Esophagus muscularis mucosa (tissue), 4 donors: ENCODE data around the gene MBD5. TPM values are rescaled to one million over a fixed set of nuclear protein-coding genes. Genes with fewer than 3 reads are reported as not detected.

Source experiments
- DNase-seq: peaks from one replicate; pipeline ENCODE4 v3.0.0-alpha.2; 2017; ENCODE audit errors: extremely low spot score
- H3K27ac ChIP-seq, 4 donors: fragments of 200-600 bp; sonication (generic); replicated peaks in 1 of 4; 1 replicate in 3 of 4; 2 replicates in 1 of 4; pipeline ENCODE4 v1.5.1; 2016 to 2019; ENCODE audit warnings: mild to moderate bottlenecking in 1 of 4
- H3K27me3 ChIP-seq, 4 donors: fragments of 200-600 bp; sonication (generic); one replicate each; pipeline versions ENCODE4 v1.5.1 to v1.6.0; 2016 to 2019
- H3K36me3 ChIP-seq, 4 donors: fragments of 200-600 bp; sonication (generic); one replicate each; pipeline ENCODE4 v1.5.1; 2016 to 2019
- H3K4me1 ChIP-seq, 4 donors: fragments of 200-600 bp; sonication (generic); one replicate each; pipeline ENCODE4 v1.5.1; 2016 to 2019
- H3K4me3 ChIP-seq, 4 donors: fragments of 200-600 bp; sonication (generic); 1 replicate in 2 of 4; 2 replicates in 2 of 4; pipeline ENCODE4 v1.5.1; 2016 to 2019; ENCODE audit warnings: mild to moderate bottlenecking in 4 of 4, moderate library complexity in 1 of 4
- H3K9me3 ChIP-seq, 4 donors: fragments of 200-600 bp; sonication (generic); 1 replicate in 3 of 4; 2 replicates in 1 of 4; pipeline ENCODE4 v1.5.1; 2016 to 2019
- EP300 ChIP-seq: sonication (generic); formaldehyde crosslinking; IDR thresholded peaks from one replicate; pipeline ENCODE4 v1.6.1; 2017; ENCODE audit warnings: antibody characterized with exemption
- POLR2A ChIP-seq: fragments of 450-650 bp; IDR thresholded peaks from one replicate; pipeline ENCODE4 v1.6.1; 2017; ENCODE audit warnings: antibody characterized with exemption, moderate library complexity, mild to moderate bottlenecking, low read depth
- POLR2AphosphoS5 ChIP-seq, 2 donors: sonication (generic); formaldehyde crosslinking; IDR thresholded peaks; one replicate each; pipeline ENCODE4 v1.6.1; 2017; ENCODE audit warnings: antibody characterized with exemption in 2 of 2
- WGBS: methylation state at CpG from one replicate; pipeline ENCODE4 v1.1.5; 2018; 5-methylcytosine and 5-hydroxymethylcytosine counted together
- intact Hi-C: fragments of 100-400 bp; cut with DNase I; formaldehyde crosslinking; loops from one replicate; pipeline ENCODE4 v1.15.1; 2023
- total RNA-seq, 4 donors: library from RNA; depleted of rRNA; stranded (reverse); fragments of >200 nt; gene quantifications; one replicate each; pipeline versions ENCODE4 v1.1.0 to v1.2.1, GENCODE V29; 2016
- TF ChIP-seq, protein P1 (sequence below), 3 experiments: fragments of 200-600 bp in 2 of 3; fragments of 450-650 bp in 1 of 3; sonication (generic) in 2 of 3; IDR thresholded peaks; one replicate each; pipeline ENCODE4 v1.5.1; 2017 to 2019; ENCODE audit warnings: antibody characterized with exemption in 3 of 3, mild to moderate bottlenecking in 2 of 3, moderate library complexity in 1 of 3

MBD5 gene
- total RNA-seq, 4 donors from 2014 or later: 34.6 to 49.0 (median 44.9) TPM

DNA sequence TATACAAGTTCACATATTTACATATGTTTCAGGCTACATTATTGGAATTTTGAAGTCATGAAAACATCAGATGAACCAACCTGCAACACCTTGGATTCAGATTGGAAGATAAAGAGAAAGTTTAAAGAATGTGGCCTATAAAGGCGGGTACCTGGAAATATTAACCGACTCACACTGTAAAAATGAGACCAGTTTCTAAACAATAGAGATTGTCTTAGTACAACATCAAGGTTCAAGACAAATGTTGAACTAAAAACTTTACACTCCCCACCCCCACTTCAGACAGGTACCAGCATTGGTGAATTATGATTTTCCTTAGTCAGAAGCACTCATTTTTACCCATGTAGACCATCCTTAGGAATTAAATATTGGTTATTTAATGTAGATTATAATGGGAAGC lies 437.3 kb downstream of the MBD5 start:
- intact Hi-C loops: no loop called here
- Histone ChIP-seq H3K36me3 (no peaks in the 10 kb centered on the region), H3K4me3 (no peak overlapping the region), H3K9me3 (no peaks in the 10 kb centered on the region), H3K27ac (no peak overlapping the region), H3K4me1 (peaks cover 0 to 12% (median 1%) of the 10 kb centered on the region in 4 donors), H3K27me3 (no peaks in the 10 kb centered on the region)
- TF ChIP-seq, protein P1, sequence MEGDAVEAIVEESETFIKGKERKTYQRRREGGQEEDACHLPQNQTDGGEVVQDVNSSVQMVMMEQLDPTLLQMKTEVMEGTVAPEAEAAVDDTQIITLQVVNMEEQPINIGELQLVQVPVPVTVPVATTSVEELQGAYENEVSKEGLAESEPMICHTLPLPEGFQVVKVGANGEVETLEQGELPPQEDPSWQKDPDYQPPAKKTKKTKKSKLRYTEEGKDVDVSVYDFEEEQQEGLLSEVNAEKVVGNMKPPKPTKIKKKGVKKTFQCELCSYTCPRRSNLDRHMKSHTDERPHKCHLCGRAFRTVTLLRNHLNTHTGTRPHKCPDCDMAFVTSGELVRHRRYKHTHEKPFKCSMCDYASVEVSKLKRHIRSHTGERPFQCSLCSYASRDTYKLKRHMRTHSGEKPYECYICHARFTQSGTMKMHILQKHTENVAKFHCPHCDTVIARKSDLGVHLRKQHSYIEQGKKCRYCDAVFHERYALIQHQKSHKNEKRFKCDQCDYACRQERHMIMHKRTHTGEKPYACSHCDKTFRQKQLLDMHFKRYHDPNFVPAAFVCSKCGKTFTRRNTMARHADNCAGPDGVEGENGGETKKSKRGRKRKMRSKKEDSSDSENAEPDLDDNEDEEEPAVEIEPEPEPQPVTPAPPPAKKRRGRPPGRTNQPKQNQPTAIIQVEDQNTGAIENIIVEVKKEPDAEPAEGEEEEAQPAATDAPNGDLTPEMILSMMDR (IDR thresholded peaks at IDR 0.05): no peak
- TF ChIP-seq POLR2AphosphoS5 (IDR thresholded peaks at IDR 0.05) (no peak), EP300 (no peak), POLR2A (no peak)
- 98% methylated on average over 2 of the region's 2 CpGs for WGBS
- no peak for DNase-seq

DNA sequence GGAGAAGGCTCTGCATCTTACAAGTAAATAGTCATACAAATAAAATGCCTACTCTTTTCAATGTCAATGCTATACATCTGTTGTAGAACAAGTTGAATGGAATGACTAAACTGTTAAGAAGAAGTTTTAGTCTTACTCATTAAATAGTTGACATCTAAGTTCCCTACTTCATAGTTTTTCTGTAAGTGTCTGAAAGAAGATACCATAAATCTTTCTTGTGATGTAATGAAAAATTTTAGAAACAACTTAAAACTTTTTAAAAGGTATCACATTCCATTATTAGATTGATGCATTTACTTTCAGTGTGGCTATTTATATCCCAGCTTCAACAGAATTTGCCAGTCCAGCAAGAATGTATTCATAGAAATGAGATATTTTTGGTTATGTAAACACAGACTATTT lies 438.5 kb downstream of the MBD5 start:
- H3K4me3 ChIP-seq: no peak overlapping the region
- DNase-seq: no peak
- H3K9me3 ChIP-seq: no peaks in the 10 kb centered on the region
- TF ChIP-seq, protein P1 (IDR thresholded peaks at IDR 0.05): no peak
- TF ChIP-seq POLR2A (no peak), POLR2AphosphoS5 (IDR thresholded peaks at IDR 0.05) (no peak), EP300 (no peak)
- intact Hi-C loops: no loop called here
- H3K4me1 ChIP-seq: peaks cover 0 to 12% (median 1%) of the 10 kb centered on the region in 4 donors
- no peaks in the 10 kb centered on the region for H3K27me3 ChIP-seq
- no peak overlapping the region for H3K27ac ChIP-seq
- H3K36me3 ChIP-seq: peaks cover 0 to 9% (median 4%) of the 10 kb centered on the region in 4 donors

DNA sequence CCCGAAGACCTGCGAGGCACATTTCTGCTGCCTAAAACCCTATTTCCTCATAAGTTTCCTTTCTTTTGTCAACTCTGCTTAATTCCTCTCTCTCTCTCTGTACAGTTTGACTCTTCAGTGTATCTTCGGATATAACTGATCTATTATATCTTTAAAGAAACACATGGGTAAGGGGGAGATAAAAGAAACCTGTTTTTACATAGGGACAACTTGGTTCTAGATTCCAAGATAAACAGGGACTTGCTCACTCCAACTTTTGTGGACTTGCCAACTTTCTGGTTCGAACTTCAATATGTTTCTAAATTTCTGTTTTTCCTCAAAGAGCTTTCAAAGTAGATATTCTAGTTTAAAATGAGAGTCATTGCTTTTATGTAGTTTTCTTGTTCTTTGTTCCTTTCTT lies 441.0 kb downstream of the MBD5 start:
- Histone ChIP-seq H3K36me3 (peaks cover 0 to 25% (median 7%) of the 10 kb centered on the region in 4 donors), H3K27me3 (no peaks in the 10 kb centered on the region), H3K4me3 (no peak overlapping the region), H3K9me3 (no peaks in the 10 kb centered on the region), H3K27ac (no peak overlapping the region), H3K4me1 (peaks cover 0 to 12% (median 1%) of the 10 kb centered on the region in 4 donors)
- DNase-seq: no peak
- 81% methylated on average over 4 of the region's 4 CpGs for WGBS
- TF ChIP-seq POLR2A: no peak
- TF ChIP-seq, protein P1 (IDR thresholded peaks at IDR 0.05): no peak
- TF ChIP-seq POLR2AphosphoS5 (IDR thresholded peaks at IDR 0.05): no peak
- no peak for TF ChIP-seq EP300
- intact Hi-C loops: no loop called here

DNA sequence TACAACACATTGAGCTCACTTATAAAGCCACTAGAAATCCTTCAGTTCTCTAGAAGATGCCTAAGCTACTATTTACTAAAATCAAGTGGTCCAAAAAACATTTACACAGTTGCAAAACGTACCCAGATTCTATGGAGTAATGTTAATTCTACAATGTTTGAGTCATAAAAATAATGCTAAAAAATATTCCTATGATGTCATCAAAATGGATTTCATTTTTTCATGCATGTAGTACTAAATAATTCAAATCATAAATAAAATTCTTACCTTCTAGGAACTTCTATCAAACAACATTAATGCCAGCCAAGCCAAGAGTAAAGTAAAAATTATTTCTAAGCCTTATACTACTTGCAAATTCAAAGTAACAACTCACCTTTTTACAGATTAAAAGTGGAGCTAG lies 454.7 kb downstream of the MBD5 start:
- Histone ChIP-seq H3K36me3 (no peaks in the 10 kb centered on the region), H3K9me3 (no peaks in the 10 kb centered on the region), H3K27me3 (no peaks in the 10 kb centered on the region), H3K4me3 (no peak overlapping the region), H3K4me1 (no peaks in the 10 kb centered on the region), H3K27ac (no peak overlapping the region)
- no peak for DNase-seq
- whole genome bisulfite sequencing: 86% methylated on average over 1 of the region's 1 CpG
- no peak for TF ChIP-seq EP300
- TF ChIP-seq, protein P1 (IDR thresholded peaks at IDR 0.05): no peak
- no peak for TF ChIP-seq POLR2A
- no peak for TF ChIP-seq POLR2AphosphoS5 (IDR thresholded peaks at IDR 0.05)
- intact Hi-C loops: no loop called here

DNA sequence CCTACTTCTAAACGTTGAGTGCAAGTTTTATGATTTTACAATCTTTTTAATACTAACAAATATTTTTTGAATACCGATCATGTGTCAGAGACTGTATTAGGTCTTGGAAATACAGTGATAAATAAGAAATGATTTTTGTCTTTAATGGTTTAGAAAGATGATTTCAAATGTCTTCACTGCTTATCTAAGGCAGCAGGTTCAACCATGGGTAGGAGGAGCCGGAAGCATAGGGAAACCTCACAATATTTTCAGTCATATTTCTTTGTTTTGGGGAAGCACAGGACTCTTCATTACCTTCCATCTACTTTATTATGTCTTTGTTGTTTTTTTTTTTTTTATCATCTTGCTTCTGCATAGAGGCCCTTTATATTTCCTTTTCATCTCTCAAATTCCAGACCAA lies 458.5 kb downstream of the MBD5 start:
- intact Hi-C loops: no loop called here
- Histone ChIP-seq H3K4me3 (no peak overlapping the region), H3K27me3 (no peaks in the 10 kb centered on the region), H3K36me3 (peaks cover 0 to 9% (median 2%) of the 10 kb centered on the region in 4 donors), H3K9me3 (no peaks in the 10 kb centered on the region), H3K4me1 (no peaks in the 10 kb centered on the region), H3K27ac (no peak overlapping the region)
- WGBS: 88% methylated on average over 3 of the region's 3 CpGs
- DNase-seq: no peak
- no peak for TF ChIP-seq POLR2A
- TF ChIP-seq EP300: no peak
- TF ChIP-seq, protein P1 (IDR thresholded peaks at IDR 0.05): no peak
- TF ChIP-seq POLR2AphosphoS5 (IDR thresholded peaks at IDR 0.05): no peak
